Measurements from ENCODE around the gene OVCA2.

Gene OVCA2

GRCh38 chr17:2054512-2055291 lies 12.9 kb downstream of the OVCA2 start, which contains the start of gene HIC1:
TSS of gene HIC1 (plus strand) at chr17:2055103. CDS start at chr17:2056691, 1,588 bp downstream.
- DNase-seq (ENCODE audit: low read depth), result no peak

GRCh38 chr17:2055292-2056205 lies 13.7 kb downstream of the OVCA2 start:
- DNase-seq (ENCODE audit: low read depth), result no peak

- DNase-seq (ENCODE audit: low read depth), result no peak
Observed at GRCh38 chr17:2056206-2057174, 14.7 kb downstream of the OVCA2 start.

GRCh38 chr17:2057175-2057759 lies 15.4 kb downstream of the OVCA2 start:
- DNase-seq (ENCODE audit: low read depth), result no peak

GRCh38 chr17:2057760-2058585 lies 16.2 kb downstream of the OVCA2 start:
- no peak for DNase-seq (ENCODE audit: low read depth)

- peak; percentile 48 for DNase-seq (ENCODE audit: low read depth)
Observed at GRCh38 chr17:2058586-2059546, 17.0 kb downstream of the OVCA2 start.

- DNase-seq (ENCODE audit: low read depth), result no peak
Observed at GRCh38 chr17:2059547-2060384, 17.9 kb downstream of the OVCA2 start.

- no peak for DNase-seq (ENCODE audit: low read depth)
Observed at GRCh38 chr17:2060385-2060658, 18.5 kb downstream of the OVCA2 start.

GRCh38 chr17:2060681-2061440 lies 19.0 kb downstream of the OVCA2 start:
- DNase-seq (ENCODE audit: low read depth), result no peak

GRCh38 chr17:2061441-2061958 lies 19.7 kb downstream of the OVCA2 start:
- DNase-seq (ENCODE audit: low read depth), result no peak

GRCh38 chr17:2062571-2063183 lies 20.9 kb downstream of the OVCA2 start:
- DNase-seq (ENCODE audit: low read depth), result no peak

GRCh38 chr17:2063261-2064146 lies 21.7 kb downstream of the OVCA2 start:
- DNase-seq (ENCODE audit: low read depth), result no peak

GRCh38 chr17:2064147-2064489 lies 22.3 kb downstream of the OVCA2 start:
- no peak for DNase-seq (ENCODE audit: low read depth)

- DNase-seq (ENCODE audit: low read depth), result no peak
Observed at GRCh38 chr17:2064520-2064971, 22.7 kb downstream of the OVCA2 start.

GRCh38 chr17:2064980-2065785 lies 23.4 kb downstream of the OVCA2 start:
- peak; percentile 52 for DNase-seq (ENCODE audit: low read depth)

All from stimulated activated CD8-positive, alpha-beta memory T cell treated with anti-CD3 and anti-CD28 coated beads, Interleukin-7, amount 100 ng/mL, for 24 hours (primary cell).